ENCODE measurements around the gene TRMU.

The TRMU gene

DNA sequence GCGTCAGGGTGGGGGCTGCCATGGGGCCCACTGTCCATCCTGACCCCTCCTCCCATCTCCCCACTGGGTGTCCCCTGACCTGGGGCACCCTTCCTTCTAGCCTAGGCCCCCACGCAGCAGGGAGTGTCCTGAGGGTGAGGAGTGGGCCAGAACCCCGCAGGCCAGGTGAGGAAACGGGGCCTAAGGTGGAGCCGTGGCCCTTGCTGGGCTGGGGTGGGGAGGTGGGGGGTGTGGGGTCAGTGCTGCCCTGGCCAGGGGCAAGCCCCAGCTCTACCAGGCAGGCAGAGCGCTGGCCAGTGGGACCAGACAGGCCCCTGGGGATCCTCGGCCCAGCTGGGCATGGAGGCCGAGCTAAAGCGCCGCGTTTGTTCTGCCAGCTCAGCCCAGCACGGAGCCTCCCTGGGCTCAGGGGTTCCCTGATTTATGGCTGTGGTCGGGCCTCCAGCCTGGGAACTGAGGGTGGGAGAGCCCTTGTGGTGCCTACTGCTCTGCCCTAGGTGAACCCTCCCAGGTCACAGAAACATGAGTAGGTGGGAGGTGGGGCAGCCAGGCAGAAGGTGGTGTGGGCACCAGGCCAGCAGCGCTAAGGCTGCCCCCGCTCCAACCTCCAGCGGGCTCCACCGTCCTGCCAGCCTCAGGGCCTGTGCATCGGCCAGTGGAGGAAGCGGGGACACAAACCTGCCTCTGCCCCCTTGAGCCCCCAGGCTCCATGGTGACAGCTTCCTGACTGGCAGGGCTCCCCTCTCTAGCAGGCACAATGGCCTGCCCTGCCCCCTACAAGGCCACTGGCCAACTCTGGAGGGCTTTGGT lies 22.4 kb downstream of the TRMU start:
- DNase-seq: no peak

DNA sequence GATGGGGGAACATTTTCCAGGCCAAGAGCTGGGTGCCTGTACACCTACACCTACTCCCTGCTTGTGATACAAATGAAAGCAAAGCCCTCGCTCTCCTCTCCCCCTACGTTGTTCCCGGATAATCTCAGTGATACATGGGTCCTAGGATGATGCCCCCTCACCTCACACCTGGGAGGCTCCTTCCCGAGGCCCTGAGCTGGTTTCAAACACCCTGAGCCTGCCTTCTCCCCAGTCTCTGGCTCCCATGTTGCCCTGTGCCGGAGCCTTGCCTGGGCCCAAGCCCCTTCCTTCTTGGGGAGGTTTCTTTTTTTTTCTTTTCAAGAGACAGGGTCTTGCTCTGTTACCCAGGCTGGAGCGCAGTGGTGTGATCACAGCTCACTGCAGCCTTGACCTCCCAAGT lies 23.3 kb downstream of the TRMU start:
- DNase-seq: no peak

DNA sequence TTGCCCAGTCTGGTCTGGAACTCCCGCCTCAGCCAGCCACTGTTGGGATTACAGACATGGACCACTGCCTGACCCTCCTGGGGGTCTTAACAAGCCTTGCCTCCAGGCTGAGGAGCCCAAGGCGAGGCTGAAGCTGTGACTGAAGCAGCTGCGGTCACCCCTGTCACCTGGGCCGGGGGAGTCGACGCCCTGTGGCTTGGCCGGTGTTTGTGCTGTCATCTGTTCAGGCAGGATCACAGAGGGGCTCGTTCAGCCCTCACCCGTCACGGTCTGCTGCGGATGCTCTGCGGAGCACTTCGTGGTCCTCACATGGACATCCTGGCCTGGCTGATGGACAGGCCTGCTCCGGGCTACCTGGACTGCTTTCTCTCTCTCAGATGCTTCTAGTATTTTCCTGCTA lies 23.8 kb downstream of the TRMU start:
- DNase-seq: no peak

GRCh38 chr22:46360097-46360496 lies 24.6 kb downstream of the TRMU start:
- DNase-seq: no peak

DNA sequence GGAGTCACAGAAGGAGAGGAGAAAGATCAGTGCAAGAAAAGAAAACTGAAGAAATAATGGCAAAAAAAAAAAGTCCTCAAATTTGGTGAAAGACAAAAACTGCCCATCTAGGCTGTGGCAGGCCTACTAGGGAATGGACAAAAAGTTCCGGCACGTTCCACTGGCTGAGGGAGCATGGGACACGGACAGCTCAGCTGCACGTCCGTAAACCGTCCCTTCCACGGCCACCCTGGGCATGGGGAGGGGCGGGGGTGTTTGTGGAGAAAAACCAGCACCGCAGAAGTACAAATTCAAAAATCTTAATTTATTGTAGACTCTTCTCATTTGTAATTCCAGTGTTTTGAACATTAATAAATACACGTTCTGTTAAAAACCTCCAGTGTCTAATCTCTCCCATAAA lies 25.4 kb downstream of the TRMU start:
- DNase-seq: no peak

DNA sequence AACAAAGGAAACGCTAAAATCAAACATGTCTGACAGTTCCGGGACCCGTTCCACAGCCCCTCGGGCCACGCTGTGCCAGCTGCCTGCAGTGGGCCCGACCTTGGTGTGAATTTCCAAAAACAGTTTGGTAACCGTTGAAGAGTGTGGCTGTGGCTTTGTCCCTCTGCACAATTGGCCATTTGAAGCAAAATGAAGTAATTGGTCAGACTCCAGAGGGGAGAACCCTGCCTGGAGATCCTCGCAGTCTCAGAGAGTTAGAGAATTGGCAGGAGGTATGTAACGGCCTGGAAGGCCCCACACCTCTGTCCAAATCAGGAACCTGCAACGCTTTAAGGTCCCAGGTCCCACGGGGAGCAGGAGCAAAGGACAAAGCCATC lies 26.3 kb downstream of the TRMU start:
- no peak for DNase-seq

GRCh38 chr22:46362203-46362933 lies 26.9 kb downstream of the TRMU start:
- DNase-seq: no peak

- no peak for DNase-seq
Observed at GRCh38 chr22:46362934-46363515, 27.5 kb downstream of the TRMU start.

- no peak for DNase-seq
Observed at GRCh38 chr22:46363611-46364321, 28.3 kb downstream of the TRMU start.

DNA sequence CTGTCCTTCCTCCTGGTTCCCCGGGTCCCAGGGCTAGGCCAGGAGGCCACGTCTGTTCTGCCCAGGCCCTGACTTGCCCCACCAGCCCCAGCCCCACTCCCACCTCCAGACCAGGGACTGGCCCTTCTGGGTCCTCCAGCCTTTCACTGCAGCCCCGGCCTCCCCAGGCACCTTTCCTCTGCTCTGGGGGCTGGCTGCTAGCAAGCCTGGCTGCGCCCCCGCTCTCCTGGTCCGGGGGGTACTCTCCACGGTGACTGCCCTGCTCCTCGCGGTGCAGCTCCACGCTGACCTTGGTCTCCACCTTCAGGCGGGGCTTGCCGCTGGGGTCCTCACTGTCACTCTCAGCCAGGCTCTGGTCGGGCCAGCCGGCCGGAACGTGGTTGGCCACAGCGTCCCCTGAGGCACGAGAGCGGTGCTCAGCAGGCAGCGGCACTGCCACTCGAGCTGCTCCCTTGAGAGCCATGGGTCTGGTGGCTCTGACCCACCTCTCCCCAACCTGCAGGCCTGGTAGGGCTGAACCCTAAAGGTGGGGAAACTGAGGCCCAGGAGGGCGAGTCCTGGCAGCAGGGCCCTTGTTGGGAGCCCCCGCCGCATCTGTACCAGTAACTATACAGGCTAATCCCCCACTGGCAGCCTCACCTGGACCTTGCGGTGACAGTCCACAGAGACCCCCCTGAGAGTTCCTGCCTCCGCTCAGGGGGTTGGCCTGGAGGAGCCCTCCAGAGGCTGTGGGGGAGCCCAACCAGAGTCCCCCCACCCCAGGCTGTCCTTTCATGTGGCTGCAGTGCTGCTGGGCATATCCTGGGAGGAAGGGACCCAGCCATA lies 29.0 kb downstream of the TRMU start:
- no peak for DNase-seq

DNA sequence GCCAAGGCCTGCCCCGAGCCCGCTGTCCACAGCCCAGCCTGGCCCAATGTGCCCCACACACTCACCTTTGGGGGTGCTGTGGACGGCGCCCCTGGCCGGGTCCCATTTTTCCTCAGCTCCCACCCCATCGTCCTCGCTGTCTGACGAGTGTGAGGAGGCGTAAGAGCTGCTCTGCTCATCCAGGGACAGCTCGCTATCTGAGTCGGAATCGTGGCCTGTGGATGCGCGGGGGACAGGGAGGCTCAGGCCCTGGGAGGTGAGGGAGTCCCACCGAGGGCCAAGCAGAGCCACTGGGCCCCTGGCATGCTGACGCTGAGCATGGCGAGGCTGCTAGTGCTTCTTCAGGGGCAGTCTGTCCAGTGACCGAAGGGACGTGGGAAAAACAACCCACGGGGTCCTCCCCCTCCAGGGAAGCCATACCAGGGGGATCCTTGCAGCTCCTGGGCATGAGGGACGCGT lies 29.7 kb downstream of the TRMU start:
- DNase-seq: no peak

DNA sequence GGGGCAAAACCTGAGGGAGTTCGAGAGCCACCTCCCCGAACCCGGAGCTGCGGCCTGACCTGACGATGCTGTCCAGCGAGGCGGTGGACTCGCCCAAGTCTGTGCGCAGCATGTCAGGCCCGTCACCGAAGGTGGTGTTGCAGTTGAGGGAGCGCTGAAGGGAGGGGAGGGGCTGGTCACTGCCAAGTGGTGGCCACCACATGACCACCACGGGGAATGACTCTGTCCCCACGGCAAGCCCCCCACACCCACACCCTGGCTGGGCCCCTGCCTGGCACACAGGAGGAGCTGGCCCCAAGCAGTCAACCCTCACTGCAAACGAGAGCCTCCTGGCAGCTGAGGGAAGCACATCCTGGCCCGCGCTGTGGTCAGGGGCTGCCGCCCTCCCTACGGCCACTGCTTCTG lies 30.8 kb downstream of the TRMU start:
- DNase-seq: no peak

DNA sequence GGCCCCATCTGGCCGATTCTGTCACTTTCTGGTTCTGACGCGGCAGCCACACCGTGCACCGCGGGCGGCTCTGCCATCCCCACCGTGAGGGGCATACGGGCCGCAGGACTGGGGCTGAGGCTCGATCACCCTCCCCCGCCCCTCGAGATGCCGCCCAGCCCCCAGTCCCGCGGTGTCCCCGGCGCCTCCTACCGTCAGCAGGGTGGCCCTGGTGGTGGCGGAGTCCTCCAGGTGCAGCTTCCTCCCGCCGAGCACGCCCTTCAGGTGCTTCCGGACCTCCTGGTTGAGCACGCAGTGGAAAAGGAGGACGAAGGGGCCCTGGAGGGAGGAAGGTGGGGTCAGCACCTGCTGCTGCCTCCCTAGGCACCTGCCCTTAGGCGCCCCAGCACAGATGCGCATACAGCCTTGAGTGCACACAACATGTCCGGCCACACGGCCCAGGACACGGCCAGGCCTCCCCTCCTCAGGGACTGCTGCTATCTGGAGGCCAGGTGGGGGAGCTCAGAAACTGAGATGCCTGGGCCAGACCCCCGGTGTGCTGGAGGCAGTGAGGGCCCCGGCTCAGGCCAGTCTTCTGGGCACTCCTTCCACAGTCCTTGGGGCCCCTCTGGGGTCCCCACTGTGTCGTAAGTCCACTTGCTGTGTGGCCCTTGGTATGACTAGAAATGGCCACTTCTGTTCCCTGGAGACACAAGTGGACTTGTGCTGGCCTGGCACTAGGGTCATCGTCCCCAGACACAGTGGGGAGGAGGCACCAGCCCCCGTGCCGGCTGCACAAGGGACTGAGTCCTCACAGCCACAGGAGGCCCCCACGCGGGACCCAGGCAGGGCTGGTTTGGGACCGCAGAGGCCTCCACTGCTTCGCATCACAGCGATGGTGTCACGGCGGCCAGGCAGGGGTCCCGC lies 31.5 kb downstream of the TRMU start:
- DNase-seq: no peak

GRCh38 chr22:46367707-46368191 lies 32.2 kb downstream of the TRMU start:
- DNase-seq: peak; percentile 73

DNA sequence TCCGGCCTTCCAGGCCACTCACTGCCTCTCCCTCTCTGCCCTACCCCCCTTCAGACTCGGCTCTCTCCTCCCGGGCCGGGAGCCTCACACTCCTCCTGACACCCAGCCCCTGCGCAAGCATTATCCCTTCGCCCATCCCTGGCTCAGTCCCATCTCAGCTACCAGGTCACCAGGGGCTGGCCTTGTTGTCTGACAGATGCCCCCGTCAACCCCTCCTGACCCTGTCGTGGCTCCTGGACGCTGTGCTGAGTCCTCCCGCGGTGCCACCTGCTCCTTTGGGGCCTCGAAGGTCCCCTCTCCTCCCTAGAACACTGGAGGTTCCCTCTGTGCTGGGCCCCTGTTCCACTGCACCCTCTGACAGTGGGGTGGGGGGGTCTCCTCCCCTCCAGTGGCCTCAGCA lies 32.9 kb downstream of the TRMU start:
- no peak for DNase-seq

DNA sequence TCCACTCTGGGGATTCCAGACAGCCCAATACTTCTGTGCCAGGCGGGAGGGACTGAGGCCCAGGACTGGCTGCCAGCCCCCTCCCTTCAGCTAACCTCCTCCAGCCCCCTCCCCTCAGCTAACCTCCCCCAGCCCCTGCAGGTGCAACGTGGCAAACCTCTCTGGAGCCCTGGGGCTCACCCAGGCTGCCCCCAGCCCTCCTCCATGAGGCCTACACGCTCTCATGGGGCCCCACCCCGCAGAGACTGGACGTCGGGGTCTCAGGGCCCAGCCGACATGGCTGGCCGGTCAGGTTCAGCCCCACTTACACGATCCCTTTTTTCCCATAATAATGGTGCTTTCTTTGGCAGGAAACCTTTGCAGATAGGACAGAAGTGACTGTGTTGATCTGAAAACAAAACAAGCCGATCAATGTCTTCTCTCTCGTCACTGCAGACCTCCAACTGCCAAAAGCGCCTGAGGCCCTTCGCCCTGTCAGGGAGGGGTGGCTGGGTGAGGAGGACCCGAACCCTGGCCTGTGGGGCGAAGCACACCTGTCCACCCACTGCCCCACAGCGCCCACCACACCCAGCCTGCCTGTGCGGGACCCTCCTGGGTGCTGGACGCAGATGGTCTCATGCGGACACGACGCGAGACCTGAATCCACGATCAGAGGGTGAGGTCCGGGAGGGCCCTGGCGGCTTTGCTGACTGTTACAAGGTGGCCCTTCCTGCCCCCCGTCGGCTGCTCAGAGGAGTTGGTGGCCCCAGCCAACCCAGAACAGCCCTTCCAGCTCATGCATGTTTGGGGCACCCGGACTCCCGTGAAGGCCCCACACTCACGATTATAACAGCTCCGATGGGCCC lies 33.6 kb downstream of the TRMU start:
- DNase-seq: no peak

- DNase-seq: no peak
Observed at GRCh38 chr22:46369716-46370583, 34.4 kb downstream of the TRMU start.

- DNase-seq: peak; percentile 57
Observed at GRCh38 chr22:46370584-46371291, 35.2 kb downstream of the TRMU start.
